Left lung (tissue), 10 donors: Measurements from ENCODE around the gene PRKCZ. TPM values are rescaled to one million over a fixed set of nuclear protein-coding genes. Genes with fewer than 3 reads are reported as not detected.

Experiments used
- ATAC-seq: fragments of 200-7000 bp; cut with Tn5 transposase; one replicate; pipeline ENCODE4 v1.9.1; 2020; ENCODE audit warnings: moderate library complexity
- DNase-seq, 4 donors: peaks; one replicate each; pipeline ENCODE4 v3.0.0-alpha.2; 2013 to 2020
- H3K27ac ChIP-seq, 2 donors: fragments of 200-600 bp; sonication (generic) in 1 of 2; one replicate each; pipeline versions ENCODE4 v1.5.0 to v1.8.0; 2020 to 2021
- H3K27me3 ChIP-seq, 2 donors: fragments of 200-600 bp; sonication (generic) in 1 of 2; one replicate each; pipeline versions ENCODE4 v1.5.0 to v1.8.0; 2020 to 2021
- H3K36me3 ChIP-seq, 2 donors: fragments of 200-600 bp; sonication (generic) in 1 of 2; one replicate each; pipeline versions ENCODE4 v1.5.0 to v1.8.0; 2020 to 2021
- H3K4me1 ChIP-seq, 2 donors: fragments of 200-600 bp; one replicate each; pipeline ENCODE4 v1.8.0; 2021
- H3K4me3 ChIP-seq, 2 donors: fragments of 200-600 bp; sonication (generic) in 1 of 2; one replicate each; pipeline versions ENCODE4 v1.5.0 to v1.8.0; 2020 to 2021; ENCODE audit warnings: mild to moderate bottlenecking in 1 of 2
- H3K9me3 ChIP-seq, 2 donors: fragments of 200-600 bp; sonication (generic) in 1 of 2; one replicate each; pipeline versions ENCODE4 v1.5.0 to v1.8.0; 2020 to 2021
- CTCF ChIP-seq, 2 donors: fragments of 200-600 bp; sonication (generic) in 1 of 2; IDR thresholded peaks; one replicate each; pipeline versions ENCODE4 v1.5.0 to v1.8.0; 2021; ENCODE audit warnings: antibody characterized with exemption in 2 of 2
- intact Hi-C, 2 donors: fragments of 100-400 bp; cut with DNase I; formaldehyde crosslinking; loops; one replicate each; pipeline versions ENCODE4 v1.11.2 to v1.14.2; 2022
- polyA plus RNA-seq, 6 donors: library from polyadenylated mRNA; unstranded; fragments of 120-200 nt; gene quantifications; one replicate each; pipeline ENCODE4 v1.2.1, GENCODE V29; 2013; ENCODE audit not compliant: insufficient read length in 6 of 6
- total RNA-seq, 2 donors: library from RNA; stranded (reverse); fragmentation: NEBNext Ultra II Directional; extraction: Animal tissue kit (Norgen Biotek cat#: 25700); gene quantifications; one replicate each; pipeline ENCODE4 v1.2.1, GENCODE V29; 2021
- donor health status: DM: no; HTN: yes; CAD: no.
- donor health status: DM: no; HTN: no; CAD: no.

Gene PRKCZ
- total and polyA plus RNA-seq, 8 donors = 37.5 to 129 (median 48.0) TPM

- Histone ChIP-seq H3K4me1 (peaks cover 0 to 6% of the 10 kb centered on the region in 2 donors), H3K27me3 (no peaks in the 10 kb centered on the region), H3K27ac (no peak overlapping the region), H3K36me3 (peaks cover 0 to 35% of the 10 kb centered on the region in 2 donors), H3K4me3 (no peak overlapping the region), H3K9me3 (no peaks in the 10 kb centered on the region)
- no peak for TF ChIP-seq CTCF (IDR thresholded peaks at IDR 0.05)
- ATAC-seq = no peak
- DNase-seq = no peak
- intact Hi-C loops = no loop called here
These were observed 129.2 kb downstream of the PRKCZ start for GRCh38 chr1:2179283-2180013.

GRCh38 chr1:2180297-2181245 is 130.4 kb downstream of the PRKCZ start:
- ATAC-seq (no peak), DNase-seq (no peak)
- no peaks in the 10 kb centered on the region for H3K27me3 ChIP-seq
- H3K27ac ChIP-seq = no peak overlapping the region
- no peak overlapping the region for H3K4me3 ChIP-seq
- intact Hi-C loops = no loop called here
- peaks cover 0 to 44% of the 10 kb centered on the region in 2 donors for H3K36me3 ChIP-seq
- no peak for TF ChIP-seq CTCF (IDR thresholded peaks at IDR 0.05)
- no peaks in the 10 kb centered on the region for H3K9me3 ChIP-seq
- no peaks in the 10 kb centered on the region for H3K4me1 ChIP-seq

- intact Hi-C loops = no loop called here
- DNase-seq = no peak
- Histone ChIP-seq H3K4me1 (no peaks in the 10 kb centered on the region), H3K27me3 (no peaks in the 10 kb centered on the region), H3K27ac (no peak overlapping the region), H3K36me3 (peaks cover 0 to 44% of the 10 kb centered on the region in 2 donors), H3K4me3 (no peak overlapping the region), H3K9me3 (no peaks in the 10 kb centered on the region)
- TF ChIP-seq CTCF (IDR thresholded peaks at IDR 0.05) = no peak
- ATAC-seq = no peak
These were observed 131.1 kb downstream of the PRKCZ start for GRCh38 chr1:2181271-2181670.

GRCh38 chr1:2181752-2182151 is 131.5 kb downstream of the PRKCZ start:
- intact Hi-C loops = no loop called here

More at GRCh38 chr1:2181752-2182151, 131.5 kb downstream of the PRKCZ start:
- no peak for TF ChIP-seq CTCF (IDR thresholded peaks at IDR 0.05)
- peaks cover 0 to 48% of the 10 kb centered on the region in 2 donors for H3K36me3 ChIP-seq
- DNase-seq (peak in 1 of 4 donors; percentile 75), ATAC-seq (no peak)
- H3K4me1 ChIP-seq = no peaks in the 10 kb centered on the region
- H3K9me3 ChIP-seq = no peaks in the 10 kb centered on the region
- no peak overlapping the region for H3K27ac ChIP-seq
- no peaks in the 10 kb centered on the region for H3K27me3 ChIP-seq
- H3K4me3 ChIP-seq = no peak overlapping the region
